Adrenal gland (tissue), 12 donors: ENCODE results near the gene PDLIM5. TPM values are rescaled to one million over a fixed set of nuclear protein-coding genes. Genes with fewer than 3 reads are reported as not detected.

Experiments used
- DNase-seq, 7 donors: peaks; one replicate each; pipeline ENCODE4 v3.0.0-alpha.2; 2019 to 2020
- H3K27ac ChIP-seq, 5 donors: fragments of 200-600 bp; sonication (generic) in 4 of 5; 1 replicate in 3 of 5; 2 replicates in 2 of 5; pipeline versions ENCODE4 v1.5.1 to v1.8.0; 2016 to 2020; ENCODE audit warnings: mild to moderate bottlenecking in 1 of 5
- H3K27me3 ChIP-seq: fragments of 200-600 bp; 2 replicates; pipeline ENCODE4 v1.8.0; 2021
- H3K36me3 ChIP-seq, 2 donors: fragments of 200-600 bp; replicated peaks in 1 of 2; 1 replicate in 1 of 2; 2 replicates in 1 of 2; pipeline versions ENCODE4 v1.5.1 to v1.8.0; 2018 to 2022
- H3K4me1 ChIP-seq, 2 donors: fragments of 200-600 bp; replicated peaks in 1 of 2; 1 replicate in 1 of 2; 2 replicates in 1 of 2; pipeline versions ENCODE4 v1.5.1 to v1.8.0; 2018 to 2021
- H3K4me3 ChIP-seq, 4 donors: fragments of 200-600 bp; sonication (generic) in 3 of 4; one replicate each; pipeline ENCODE4 v1.5.1; 2016 to 2018
- H3K9me3 ChIP-seq, 3 donors: fragments of 200-600 bp; sonication (generic) in 1 of 3; replicated peaks in 1 of 3; 1 replicate in 2 of 3; 2 replicates in 1 of 3; pipeline versions ENCODE4 v1.5.1 to v1.8.0; 2016 to 2021
- CTCF ChIP-seq, 6 experiments: fragments of 450-650 bp in 4 of 6; fragments of 200-600 bp in 2 of 6; sonication (generic) in 1 of 6; IDR thresholded peaks; 1 replicate in 5 of 6; 2 replicates in 1 of 6; pipeline versions ENCODE4 v1.5.1 to v1.8.0; 2016 to 2021; ENCODE audit warnings: antibody characterized with exemption in 6 of 6, mild to moderate bottlenecking in 2 of 6, moderate library complexity in 1 of 6
- POLR2A ChIP-seq, 2 donors: fragments of 450-650 bp; IDR thresholded peaks; one replicate each; pipeline ENCODE4 v1.6.1; 2017; ENCODE audit warnings: antibody characterized with exemption in 2 of 2, mild to moderate bottlenecking in 2 of 2, moderate library complexity in 1 of 2
- WGBS, 4 donors: extraction: QIAGEN DNeasy Blood & Tissue Kit in 2 of 4; methylation state at CpG; one replicate each; pipeline versions ENCODE4 v1.1.5 to v1.1.7; 2013 to 2017; 5-methylcytosine and 5-hydroxymethylcytosine counted together
- intact Hi-C, 2 donors: fragments of 100-400 bp; cut with DNase I; formaldehyde crosslinking; loops; one replicate each; pipeline versions ENCODE4 v1.14.1 to v1.15.0; 2022 to 2023
- polyA plus RNA-seq, 3 donors: library from polyadenylated mRNA; stranded (reverse); fragments of 200-250 nt in 2 of 3; fragments of 350-450 nt in 1 of 3; fragmentation: Illumina TruSeq in 1 of 3; extraction: RNeasy Lipid Tissue Mini Kit (QIAGEN cat#74804) in 1 of 3; gene quantifications; one replicate each; pipeline ENCODE4 v1.2.3, GENCODE V29; 2013 to 2014
- total RNA-seq, 9 donors: library from RNA; depleted of rRNA in 4 of 9; stranded (reverse); fragments of >200 nt in 4 of 9; fragments of 120-200 nt in 1 of 9; fragmentation: NEBNext Ultra II Directional in 1 of 9; extraction: Animal tissue kit (Norgen Biotek cat#: 25700) in 1 of 9; gene quantifications; one replicate each; pipeline versions ENCODE4 v1.1.0 to v1.2.4, GENCODE V29; 2013 to 2023
- donor health status: healthy with polysubstance abuse.
- donor health status: Bipolar disorder and iron deficiency.
- donor health status: DM: yes; HTN: yes; CAD: no.
- donor health status: DM: no; HTN: no; CAD: no.
- donor health status: DM: no; HTN: no; CAD: no.
- donor health status: DM: yes; HTN: yes; CAD: no.

PDLIM5 gene
- total and polyA plus RNA-seq, 12 donors, result 26.2 to 150 (median 84.0) TPM

GRCh38 chr4:94491322-94491721 is 39.6 kb downstream of the PDLIM5 start:
- H3K4me3 ChIP-seq, result no peak overlapping the region
- no peaks in the 10 kb centered on the region for H3K9me3 ChIP-seq
- no peaks in the 10 kb centered on the region for H3K36me3 ChIP-seq
- WGBS, 4 donors, result 26 to 45% (median 37%) methylated on average over 2 of the region's 2 CpGs
- peaks cover 0 to 26% of the 10 kb centered on the region in 2 donors for H3K4me1 ChIP-seq
- no peaks in the 10 kb centered on the region for H3K27me3 ChIP-seq
- no peak for DNase-seq
- TF ChIP-seq CTCF (IDR thresholded peaks at IDR 0.05) (no peak), POLR2A (IDR thresholded peaks at IDR 0.05) (no peak)
- no peak overlapping the region for H3K27ac ChIP-seq
- intact Hi-C loops, result no loop called here

- Histone ChIP-seq H3K27ac (no peak overlapping the region), H3K4me3 (no peak overlapping the region), H3K9me3 (no peaks in the 10 kb centered on the region), H3K4me1 (peaks cover 0 to 18% of the 10 kb centered on the region in 2 donors), H3K27me3 (no peaks in the 10 kb centered on the region), H3K36me3 (no peaks in the 10 kb centered on the region)
- no peak for DNase-seq
- WGBS, 4 donors, result 89 to 96% (median 93%) methylated on average over 2 of the region's 2 CpGs
- intact Hi-C loops, result no loop called here
- no peak for TF ChIP-seq POLR2A (IDR thresholded peaks at IDR 0.05)
- TF ChIP-seq CTCF (IDR thresholded peaks at IDR 0.05), result no peak
Measured at GRCh38 chr4:94495408-94495807, 43.7 kb downstream of the PDLIM5 start.

GRCh38 chr4:94497690-94498089 is 45.9 kb downstream of the PDLIM5 start:
- H3K27me3 ChIP-seq, result no peaks in the 10 kb centered on the region
- no peaks in the 10 kb centered on the region for H3K36me3 ChIP-seq
- no peak for DNase-seq
- WGBS, 4 donors, result 72 to 89% (median 87%) methylated on average over 2 of the region's 2 CpGs
- no peak overlapping the region for H3K27ac ChIP-seq
- H3K9me3 ChIP-seq, result no peaks in the 10 kb centered on the region
- TF ChIP-seq CTCF (IDR thresholded peaks at IDR 0.05) (no peak), POLR2A (IDR thresholded peaks at IDR 0.05) (no peak)
- no peak overlapping the region for H3K4me3 ChIP-seq
- intact Hi-C loops, result no loop called here
- peaks cover 0 to 6% of the 10 kb centered on the region in 2 donors for H3K4me1 ChIP-seq

- no peak overlapping the region for H3K4me3 ChIP-seq
- peaks cover 0 to 6% of the 10 kb centered on the region in 2 donors for H3K4me1 ChIP-seq
- H3K36me3 ChIP-seq, result no peaks in the 10 kb centered on the region
- TF ChIP-seq CTCF (IDR thresholded peaks at IDR 0.05), result no peak
- no peak for TF ChIP-seq POLR2A (IDR thresholded peaks at IDR 0.05)
- 88 to 93% (median 91%) methylated on average over 1 of the region's 1 CpG for WGBS, 4 donors
- no peak overlapping the region for H3K27ac ChIP-seq
- H3K27me3 ChIP-seq, result no peaks in the 10 kb centered on the region
- no peaks in the 10 kb centered on the region for H3K9me3 ChIP-seq
- DNase-seq, result no peak
- intact Hi-C loops, result no loop called here
Measured at GRCh38 chr4:94498502-94498901, 46.8 kb downstream of the PDLIM5 start.
